Measurements from ENCODE around the gene TM9SF2. TPM values are rescaled to one million over a fixed set of nuclear protein-coding genes. Genes with fewer than 3 reads are reported as not detected.
"Not testable (repeated sequence)": the region's sequence is repeated elsewhere in the genome, so short reads cannot be mapped to it uniquely, and the experiment has no call there.

The TM9SF2 gene
- 10 to 100 TPM; 71.5 TPM for total RNA-seq
- long read RNA-seq, transcript TM9SF2-201 (17 exons, 3,430 nt), result major isoform, 199 of 215 reads
- long read RNA-seq, partial matches to known transcripts, result 6 of 215 reads
- long read RNA-seq, other reads (novel, unspliced or antisense), result 10 of 215 reads

DNA sequence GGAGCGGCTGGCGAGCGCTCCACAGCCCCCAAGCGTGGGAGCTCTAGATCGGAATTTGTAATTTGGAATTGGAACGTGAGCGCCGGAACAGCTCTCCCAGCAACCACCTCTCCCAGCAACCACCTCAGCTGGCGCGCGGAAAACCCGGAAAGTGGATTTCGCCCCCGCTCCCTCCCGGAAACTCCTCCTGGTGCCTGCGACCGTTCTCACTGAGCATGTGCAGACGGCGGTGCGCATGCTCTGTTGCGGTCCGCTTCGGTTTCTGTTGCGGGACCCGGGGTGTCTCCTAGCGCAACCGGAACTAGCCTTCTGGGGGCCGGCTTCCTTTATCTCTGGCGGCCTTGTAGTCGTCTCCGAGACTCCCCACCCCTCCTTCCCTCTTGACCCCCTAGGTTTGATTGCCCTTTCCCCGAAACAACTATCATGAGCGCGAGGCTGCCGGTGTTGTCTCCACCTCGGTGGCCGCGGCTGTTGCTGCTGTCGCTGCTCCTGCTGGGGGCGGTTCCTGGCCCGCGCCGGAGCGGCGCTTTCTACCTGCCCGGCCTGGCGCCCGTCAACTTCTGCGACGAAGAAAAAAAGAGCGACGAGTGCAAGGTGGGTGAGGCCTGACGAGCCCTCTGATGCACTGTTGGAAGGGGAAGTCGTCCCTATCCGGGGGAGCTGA lies at the start of gene TM9SF2:
TM9SF2 (plus strand) TSS at position 289 of the 664 bp plus-strand sequence; CDS start at position 424, 135 bp downstream.
- peak; percentile 97 for DNase-seq
- intact Hi-C loops (cut with DNase I), result no loop called here
- peak; percentile 87 to 91 for ATAC-seq

- intact Hi-C loops (cut with DNase I), result no loop called here
- DNase-seq (no peak), ATAC-seq (no peak)
Observed at GRCh38 chr13:99454518-99455183, 46.6 kb upstream of the TM9SF2 start.

- intact Hi-C loops (cut with DNase I), result no loop called here
- ATAC-seq (no peak), DNase-seq (no peak)
Observed at GRCh38 chr13:99459099-99459850, 42.0 kb upstream of the TM9SF2 start.

DNA sequence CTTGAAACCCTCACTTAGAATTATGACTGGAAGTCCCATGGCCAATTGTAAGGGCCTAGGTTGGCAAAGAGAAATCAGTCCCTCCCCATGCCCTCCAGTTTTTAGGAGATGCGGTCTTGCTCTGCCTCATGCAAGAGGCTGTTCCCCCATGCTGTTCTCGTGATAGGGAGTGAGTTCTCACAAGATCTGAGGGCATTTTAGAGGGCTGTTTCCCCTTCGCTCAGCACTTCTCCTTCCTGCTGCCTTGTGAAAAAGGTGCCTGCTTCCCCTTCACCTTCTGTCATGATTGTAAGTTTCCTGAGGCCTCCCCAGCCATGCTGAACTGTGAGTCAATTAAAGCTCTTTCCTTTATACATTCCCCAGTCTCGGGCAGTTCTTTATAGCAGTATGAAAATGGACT lies 40.5 kb upstream of the TM9SF2 start:
- intact Hi-C loops (cut with DNase I); ATAC-seq; DNase-seq: not testable (repeated sequence)

DNA sequence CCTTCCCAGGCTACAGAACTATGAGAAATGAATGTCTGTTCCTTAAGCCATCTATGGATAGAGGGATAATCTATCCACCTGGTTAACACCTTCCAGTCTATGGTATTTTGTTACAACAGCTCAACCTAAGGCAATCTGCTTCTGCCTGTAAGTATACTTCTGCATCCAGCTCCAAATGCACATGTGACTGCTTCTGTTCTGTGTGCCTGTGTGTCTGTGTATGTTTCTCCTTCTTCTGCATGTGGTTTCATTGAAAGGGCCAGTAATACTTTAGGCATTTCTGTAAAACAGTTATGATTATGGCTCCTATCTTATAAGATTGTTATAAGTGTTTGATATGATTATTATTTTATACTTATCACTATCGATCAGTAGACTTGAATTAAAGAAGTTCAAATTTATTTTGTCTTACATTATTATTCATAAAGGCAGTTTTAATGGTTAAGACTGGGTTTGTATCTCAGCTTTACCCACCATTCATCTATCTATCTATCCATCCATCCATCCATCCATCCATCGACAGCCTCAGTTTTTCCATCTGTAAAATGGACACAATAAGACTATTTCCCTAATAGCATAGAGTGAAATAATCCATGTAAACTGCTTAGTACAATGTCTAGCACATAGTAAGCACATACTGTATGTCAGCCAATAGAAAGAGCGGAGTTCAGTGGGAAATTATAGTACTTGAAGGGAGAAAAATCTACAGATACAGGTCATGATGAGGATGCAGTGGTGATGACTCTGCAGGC lies 37.5 kb upstream of the TM9SF2 start:
- intact Hi-C loops (cut with DNase I), result no loop called here
- no peak for ATAC-seq
- DNase-seq, result no peak

DNA sequence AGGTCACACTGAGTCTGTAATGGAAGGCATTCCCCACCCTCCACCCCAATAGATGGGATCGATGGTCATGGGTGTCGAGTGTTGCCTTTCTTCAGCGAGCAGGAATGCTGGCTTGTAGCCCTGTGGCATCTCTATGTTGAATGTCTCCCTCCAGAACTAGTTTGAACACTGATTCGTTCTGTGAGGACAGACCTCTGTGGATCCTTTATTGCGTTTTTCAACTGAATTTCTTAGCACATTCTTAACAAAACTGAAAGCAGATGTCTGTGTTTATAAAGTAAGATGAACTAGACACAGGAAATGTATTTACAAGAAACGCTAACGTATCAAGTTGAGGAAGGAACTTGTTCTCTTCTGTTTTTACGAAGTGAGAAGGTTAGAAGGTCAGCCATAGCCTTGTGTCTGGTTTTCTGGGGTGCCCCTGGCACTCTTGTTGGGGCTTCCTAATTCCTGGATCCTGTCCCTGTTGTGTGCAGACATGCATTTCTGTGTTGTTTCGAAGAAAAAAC lies 36.8 kb upstream of the TM9SF2 start:
- no peak for DNase-seq
- ATAC-seq, result no peak
- intact Hi-C loops (cut with DNase I), result no loop called here

DNA sequence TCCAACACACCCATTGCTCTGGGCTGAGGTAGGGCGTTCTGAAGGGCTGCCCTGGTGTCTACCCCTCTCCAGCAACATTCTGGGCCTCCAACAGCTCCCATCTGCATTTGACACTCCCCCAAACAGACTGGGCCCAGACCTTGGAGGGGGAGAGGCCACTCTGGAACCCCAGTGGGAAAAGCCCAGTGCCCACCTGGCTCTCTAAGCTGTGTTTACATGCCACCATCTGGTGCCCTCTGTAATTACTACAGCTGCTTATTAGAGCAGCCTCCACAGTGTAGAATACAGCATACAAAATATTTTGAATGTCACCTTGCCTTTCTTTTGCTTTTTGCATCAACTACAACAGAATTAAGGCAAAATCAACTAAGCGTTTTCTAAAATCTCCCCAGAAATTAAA lies 35.8 kb upstream of the TM9SF2 start:
- DNase-seq (no peak), ATAC-seq (no peak)
- intact Hi-C loops (cut with DNase I), result no loop called here

DNA sequence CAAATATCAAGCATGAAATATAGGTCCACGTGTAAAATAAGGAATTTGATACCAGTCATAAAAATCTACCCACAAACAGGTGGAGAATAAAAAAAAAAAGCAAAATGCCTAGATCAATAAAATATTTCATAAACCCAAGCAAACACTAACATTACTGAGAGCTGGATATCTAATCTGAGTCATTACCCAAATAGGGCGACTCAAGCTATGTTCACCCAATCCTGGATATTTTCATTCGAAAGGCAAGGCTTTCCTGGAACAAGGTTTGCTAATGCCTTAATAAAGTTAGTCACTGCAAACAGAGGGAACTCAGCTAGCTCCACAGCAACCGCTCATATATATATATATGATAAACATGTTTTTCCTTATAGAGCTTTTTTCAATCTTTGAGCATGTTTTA lies 33.5 kb upstream of the TM9SF2 start:
- ATAC-seq, result peak in 1 of 2 donors; percentile 19
- no peak for DNase-seq
- intact Hi-C loops (cut with DNase I), result no loop called here

- DNase-seq (no peak), ATAC-seq (no peak)
- intact Hi-C loops (cut with DNase I), result no loop called here
Observed at GRCh38 chr13:99469041-99469440, 32.2 kb upstream of the TM9SF2 start.

- intact Hi-C loops (cut with DNase I), result no loop called here
- ATAC-seq (no peak), DNase-seq (no peak)
Observed at GRCh38 chr13:99470027-99470426, 31.2 kb upstream of the TM9SF2 start.

- no peak for DNase-seq
- intact Hi-C loops (cut with DNase I), result no loop called here
- no peak for ATAC-seq
Observed at GRCh38 chr13:99471221-99472121, 29.8 kb upstream of the TM9SF2 start.

DNA sequence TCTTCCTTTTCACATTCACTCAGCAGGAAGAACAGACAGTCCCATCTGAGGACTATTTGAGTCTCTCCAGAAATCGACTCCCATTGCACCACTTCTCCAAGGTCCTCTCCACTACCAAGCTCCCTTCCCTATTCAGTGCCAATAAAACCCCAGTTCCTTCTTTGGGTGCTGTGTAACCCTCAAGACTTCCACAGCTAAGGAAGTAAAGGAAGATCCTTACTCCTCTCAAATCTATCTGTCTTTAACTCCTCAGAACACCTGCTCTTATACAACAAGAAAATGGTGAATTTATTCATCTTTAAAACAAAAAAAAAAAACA lies 29.2 kb upstream of the TM9SF2 start:
- DNase-seq (no peak), ATAC-seq (peak in 1 of 2 donors; percentile 41)
- intact Hi-C loops (cut with DNase I), result no loop called here

- intact Hi-C loops (cut with DNase I), result no loop called here
- ATAC-seq (no peak), DNase-seq (no peak)
Observed at GRCh38 chr13:99473515-99473914, 27.8 kb upstream of the TM9SF2 start.

GRCh38 chr13:99476648-99477047 lies 24.6 kb upstream of the TM9SF2 start:
- DNase-seq, result no peak
- intact Hi-C loops (cut with DNase I), result no loop called here
- no peak for ATAC-seq

DNA sequence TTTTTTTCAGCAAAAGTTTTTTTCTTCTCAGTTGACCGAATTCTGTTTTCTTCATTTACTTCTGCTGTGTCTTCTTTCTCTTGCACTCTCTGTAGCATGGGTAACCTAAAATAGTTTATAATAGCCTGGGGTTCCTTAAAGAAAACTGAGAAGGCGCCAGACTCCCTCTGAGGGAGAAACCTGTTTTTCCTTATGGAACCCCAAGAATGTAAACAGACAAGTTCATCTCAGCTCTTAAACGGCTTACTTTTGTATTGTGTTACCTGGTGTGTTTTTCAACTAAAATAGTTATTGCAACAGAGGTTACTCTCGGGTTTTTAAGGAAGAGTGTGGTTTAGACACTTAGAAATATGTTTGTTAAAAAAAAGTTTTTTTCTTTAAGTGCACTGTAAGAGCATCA lies 23.8 kb upstream of the TM9SF2 start:
- ATAC-seq, result no peak
- intact Hi-C loops (cut with DNase I), result no loop called here
- no peak for DNase-seq

DNA sequence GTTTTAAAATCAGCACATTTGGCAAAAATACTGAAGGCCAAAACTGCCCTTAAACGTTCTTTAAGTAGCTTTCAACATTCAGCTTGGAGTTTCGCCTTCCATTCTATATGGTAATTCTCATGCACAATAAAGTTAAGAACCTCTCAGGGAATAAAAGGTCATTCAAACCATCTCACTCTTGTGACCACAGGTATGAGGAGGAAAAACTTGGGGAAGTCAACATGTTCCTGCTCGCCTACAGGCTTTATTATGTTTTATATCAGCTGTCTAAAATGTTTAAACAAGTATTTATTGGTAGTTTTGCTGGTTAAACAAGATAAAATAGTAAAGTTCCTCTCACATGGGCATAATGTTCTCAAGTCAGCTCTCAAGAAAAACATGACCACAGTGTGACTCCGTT lies 19.9 kb upstream of the TM9SF2 start:
- intact Hi-C loops (cut with DNase I), result no loop called here
- no peak for DNase-seq
- ATAC-seq, result no peak

DNA sequence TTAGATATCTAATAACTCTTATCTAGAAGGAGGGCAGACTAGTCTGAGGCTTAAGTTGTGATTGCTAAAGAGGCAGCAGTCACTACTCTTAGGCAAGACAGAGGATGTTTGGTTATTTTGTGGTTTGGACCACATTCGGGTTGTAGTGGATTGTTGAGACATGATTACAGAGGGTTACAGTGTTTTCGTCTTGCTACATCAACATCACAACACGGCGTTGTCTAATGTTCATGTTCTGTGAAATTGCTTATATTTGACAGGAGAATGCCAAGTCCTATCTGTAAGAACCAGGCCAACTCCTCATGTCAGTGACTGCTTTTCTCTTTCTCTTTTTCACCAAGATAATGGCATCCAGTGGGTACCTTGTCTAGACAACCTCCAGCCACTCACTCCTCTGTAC lies 16.8 kb upstream of the TM9SF2 start:
- no peak for ATAC-seq
- intact Hi-C loops (cut with DNase I), result no loop called here

DNA sequence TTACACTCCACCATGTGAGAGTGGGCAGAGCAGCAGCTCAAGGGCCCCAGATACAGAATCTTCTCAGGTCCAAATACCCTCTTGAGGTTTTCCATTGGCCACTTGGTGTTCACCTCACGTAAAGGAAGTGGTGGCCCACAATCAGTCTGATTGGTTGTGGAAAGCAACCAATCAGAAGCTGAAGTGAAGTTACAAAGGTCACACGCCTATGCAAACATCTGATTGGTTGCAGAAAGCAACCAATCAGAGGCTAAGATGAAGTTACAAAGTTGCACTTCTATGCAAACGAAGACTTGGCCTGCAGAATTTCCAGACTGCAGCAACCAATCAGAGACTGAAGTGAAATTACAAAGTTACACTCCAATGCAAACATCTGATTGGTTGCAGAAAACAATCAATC lies 14.3 kb upstream of the TM9SF2 start:
- no peak for ATAC-seq
- intact Hi-C loops (cut with DNase I), result no loop called here

More for the DNA sequence above, 16.8 kb upstream of the TM9SF2 start:
- DNase-seq, result no peak

More for the DNA sequence above, 14.3 kb upstream of the TM9SF2 start:
- no peak for DNase-seq

Measured in left cardiac atrium (tissue), 4 donors.